HTERT RPE-1 (cell line): ENCODE measurements around the gene SPATA18.
"Not testable (repeated sequence)": the region's sequence is repeated elsewhere in the genome, so short reads cannot be mapped to it uniquely, and the experiment has no call there.

ENCODE experiments used
- in situ Hi-C: fragments of 300-500 bp; cut with MboI; formaldehyde crosslinking; loops from 4 replicates; pipeline ENCODE4 v1.14.3; 2020; ENCODE audit warnings: low sequenced_read_pairs

The SPATA18 gene

DNA sequence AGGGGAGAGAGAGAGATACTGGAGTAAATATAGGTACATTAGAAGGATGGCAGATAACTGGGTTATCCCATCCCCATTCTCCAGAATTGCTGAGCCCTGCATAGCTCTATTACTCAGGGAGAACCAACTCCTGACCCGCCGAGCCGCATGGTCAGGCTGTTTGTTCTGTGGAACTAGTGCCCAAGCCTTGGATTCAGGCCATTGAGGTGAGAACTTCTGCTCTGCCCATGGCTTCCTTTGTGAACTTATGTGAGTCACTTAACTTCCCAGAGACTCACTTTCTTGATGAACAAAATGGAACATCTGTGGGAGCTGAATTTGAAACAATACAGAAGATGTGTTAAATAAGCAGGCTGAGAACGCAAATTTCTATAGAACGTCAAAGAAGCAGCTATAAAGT, 54.2 kb downstream of the SPATA18 start:
- in situ Hi-C loops: no loop called here

DNA sequence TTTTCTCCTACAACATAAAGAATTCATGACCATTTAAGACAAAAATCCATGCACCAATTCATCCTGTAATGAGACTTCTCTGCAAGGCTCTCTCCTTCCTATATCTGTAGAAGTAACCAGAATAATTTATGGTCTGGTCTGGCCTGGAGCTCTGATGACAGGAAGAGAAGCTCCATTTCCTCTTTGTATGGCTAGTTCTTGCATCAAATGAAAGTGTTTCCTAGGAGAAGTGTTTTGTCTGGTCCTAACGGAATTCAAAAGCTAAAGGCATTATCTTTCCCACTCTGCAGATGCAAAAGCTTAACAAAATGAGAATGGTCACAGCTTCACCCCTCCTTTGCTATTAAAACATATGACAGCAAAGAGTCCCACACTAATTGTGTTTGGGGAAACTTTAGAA, 55.1 kb downstream of the SPATA18 start:
- in situ Hi-C loops: no loop called here

DNA sequence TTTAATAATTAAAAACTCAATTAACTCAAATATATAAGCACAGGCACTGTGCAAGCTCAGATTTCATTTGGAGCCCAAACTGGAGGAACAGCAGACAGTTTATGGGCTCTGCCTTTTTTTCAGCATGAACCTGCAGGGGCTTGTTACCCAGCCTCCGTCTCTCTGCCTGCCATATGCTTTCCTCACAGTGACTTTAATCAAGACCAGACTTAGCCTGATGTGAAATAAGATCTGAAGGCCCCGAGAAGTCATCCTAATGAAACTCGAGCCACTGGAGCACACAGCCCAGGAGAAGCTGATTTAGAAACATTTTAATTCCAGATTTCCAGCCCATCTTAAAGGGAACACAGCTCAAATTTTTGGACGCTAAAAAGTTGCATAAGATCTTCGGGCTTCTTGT, 55.6 kb downstream of the SPATA18 start:
- in situ Hi-C loops: no loop called here

DNA sequence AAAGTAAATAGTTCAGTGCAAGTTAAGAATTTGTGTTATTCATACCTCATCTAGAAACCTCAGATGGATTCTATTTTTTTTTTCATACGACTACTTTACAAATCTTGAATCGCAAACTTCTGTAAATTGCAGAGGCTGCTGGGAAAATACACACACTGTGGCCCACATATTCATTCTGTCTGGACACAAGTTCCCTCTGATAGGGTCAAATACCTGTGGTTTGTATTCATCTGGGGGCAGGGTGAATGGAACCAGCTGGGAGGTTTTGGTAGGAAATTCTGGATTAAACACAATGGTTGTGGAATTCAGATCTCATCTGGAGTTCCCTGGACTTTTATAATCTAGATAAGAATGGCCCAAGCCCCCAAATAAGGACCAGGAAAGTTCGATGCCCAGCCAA, 56.2 kb downstream of the SPATA18 start:
- in situ Hi-C loops: no loop called here

DNA sequence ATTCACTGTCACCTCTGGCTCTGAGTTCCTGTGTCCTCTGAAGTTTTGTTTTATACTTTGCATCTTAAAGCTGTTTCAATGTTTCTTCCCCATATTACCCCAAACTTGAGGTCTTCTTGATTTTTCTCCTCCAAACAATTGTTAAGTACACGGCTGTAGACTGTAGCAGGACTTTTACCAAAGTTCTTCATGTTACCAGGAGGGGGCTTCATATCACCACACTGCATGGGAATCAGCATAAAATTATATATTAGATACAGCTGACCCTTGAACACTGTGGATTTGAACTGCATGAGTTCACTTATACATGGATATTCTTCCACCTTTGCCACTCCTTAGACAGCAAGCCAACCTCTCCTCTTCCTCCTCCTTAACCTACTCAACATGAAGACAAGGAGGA, 56.6 kb downstream of the SPATA18 start:
- in situ Hi-C loops: no loop called here

DNA sequence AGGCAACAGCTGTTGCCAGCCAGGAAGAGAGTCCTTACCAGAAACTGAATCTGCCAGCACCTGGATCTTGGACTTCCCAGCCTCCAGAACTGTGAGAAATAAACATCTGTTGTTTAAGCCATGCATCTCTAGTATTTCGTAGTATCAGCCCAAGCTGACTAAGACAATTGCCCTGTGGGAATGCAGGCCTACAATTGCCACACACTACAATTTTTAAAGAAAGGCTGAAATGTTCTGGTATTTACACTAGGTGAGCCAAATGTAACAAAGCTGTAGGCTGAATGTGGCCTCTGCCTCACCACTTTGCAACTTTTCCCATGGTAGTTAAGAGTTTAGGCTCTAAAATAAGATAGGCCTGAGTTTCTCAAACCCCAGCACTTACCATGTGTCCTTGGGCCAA, 59.1 kb downstream of the SPATA18 start:
- in situ Hi-C loops: no loop called here

DNA sequence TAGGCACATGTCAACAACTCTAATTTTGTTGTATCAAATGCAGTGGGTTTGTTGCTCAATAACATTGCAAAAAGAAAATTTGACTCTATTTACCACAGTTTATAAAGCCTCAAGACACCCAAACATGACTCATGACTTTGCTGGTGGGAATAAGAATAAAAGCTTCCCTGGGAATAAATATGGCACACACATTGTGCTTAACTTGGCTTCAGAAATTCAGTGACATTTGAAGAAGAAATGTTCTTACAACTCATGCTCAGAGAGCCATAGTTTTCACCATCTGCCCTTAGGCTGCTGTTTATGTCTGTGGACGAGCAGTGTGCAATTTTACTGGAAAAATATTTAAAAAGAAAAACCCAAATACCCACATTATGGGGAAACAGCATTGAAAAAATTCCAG, 60.9 kb downstream of the SPATA18 start:
- in situ Hi-C loops: no loop called here

DNA sequence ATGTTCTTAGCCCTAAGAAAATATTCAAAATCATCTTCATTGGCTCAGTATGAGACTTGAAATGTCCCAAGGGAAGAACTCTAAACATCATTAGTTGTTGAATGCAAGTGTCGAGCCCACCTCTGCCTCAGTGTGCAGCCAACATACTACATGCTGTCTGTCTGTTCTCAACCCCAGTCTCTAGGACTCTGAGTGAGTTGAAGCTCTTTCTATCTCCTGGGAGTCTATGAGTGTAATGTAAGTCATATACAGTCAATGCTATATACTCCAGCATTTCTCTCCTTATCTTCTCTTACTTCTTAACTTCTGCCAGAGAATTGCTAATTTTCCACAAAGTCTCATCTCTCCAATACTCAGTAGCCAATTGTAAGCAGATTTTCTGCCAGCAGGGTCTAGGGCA, 61.3 kb downstream of the SPATA18 start:
- in situ Hi-C loops: no loop called here

DNA sequence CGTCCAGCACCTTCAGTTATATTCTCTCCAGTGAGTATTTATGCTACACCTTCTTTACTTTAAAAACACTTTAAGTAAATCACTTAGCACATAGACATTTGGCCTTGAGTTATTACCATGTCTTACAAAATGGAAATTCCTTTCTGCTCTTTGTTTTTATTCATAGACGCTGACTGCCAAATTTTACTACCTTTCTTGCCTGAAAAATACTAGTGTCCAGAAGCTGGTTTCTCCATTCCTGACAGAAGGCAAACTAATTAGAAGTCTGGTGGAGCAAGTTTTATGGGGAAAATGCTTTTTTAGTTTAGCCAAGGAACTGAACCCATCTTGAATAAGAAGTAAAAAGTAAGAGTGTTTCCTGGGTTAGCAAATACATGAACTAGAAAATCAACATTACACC, 65.5 kb downstream of the SPATA18 start:
- in situ Hi-C loops: no loop called here

DNA sequence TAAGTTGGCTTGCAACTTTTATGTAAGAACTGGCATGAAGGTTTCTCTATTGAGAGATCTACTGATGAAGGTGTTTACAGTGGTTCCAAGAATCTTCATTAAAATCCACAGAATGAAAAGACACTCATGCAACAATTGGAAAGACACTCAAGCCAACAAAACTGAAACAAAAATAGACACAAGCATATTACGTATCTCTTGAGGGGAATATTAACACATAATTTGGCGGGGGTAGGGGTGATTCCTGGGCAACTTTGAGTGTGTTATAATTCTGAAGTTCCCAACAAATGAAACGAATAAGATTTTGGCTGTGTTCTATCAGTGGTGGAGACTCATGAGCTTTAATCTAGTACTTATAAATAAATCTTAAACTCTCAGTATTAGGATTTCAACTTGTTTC, 75.1 kb downstream of the SPATA18 start:
- in situ Hi-C loops: no loop called here

DNA sequence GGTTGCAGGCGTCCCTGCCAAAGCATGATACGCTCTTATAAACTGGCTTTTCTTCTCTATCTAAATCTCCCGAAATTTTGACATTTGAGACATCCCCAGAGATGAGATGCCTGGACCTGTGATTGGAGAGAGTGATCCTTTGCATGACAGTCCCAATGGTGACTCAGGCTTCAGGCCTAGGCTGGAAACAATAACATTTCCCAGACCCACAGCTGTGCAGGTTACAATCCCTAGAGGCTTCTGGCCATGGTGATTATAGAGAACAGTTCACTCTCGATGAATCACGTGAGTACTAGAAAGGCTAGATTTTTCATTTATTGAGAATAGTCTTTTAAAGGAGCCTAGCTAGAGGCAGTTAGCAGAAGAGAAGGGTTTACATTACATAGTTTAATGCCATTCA, 75.9 kb downstream of the SPATA18 start:
- in situ Hi-C loops: no loop called here

DNA sequence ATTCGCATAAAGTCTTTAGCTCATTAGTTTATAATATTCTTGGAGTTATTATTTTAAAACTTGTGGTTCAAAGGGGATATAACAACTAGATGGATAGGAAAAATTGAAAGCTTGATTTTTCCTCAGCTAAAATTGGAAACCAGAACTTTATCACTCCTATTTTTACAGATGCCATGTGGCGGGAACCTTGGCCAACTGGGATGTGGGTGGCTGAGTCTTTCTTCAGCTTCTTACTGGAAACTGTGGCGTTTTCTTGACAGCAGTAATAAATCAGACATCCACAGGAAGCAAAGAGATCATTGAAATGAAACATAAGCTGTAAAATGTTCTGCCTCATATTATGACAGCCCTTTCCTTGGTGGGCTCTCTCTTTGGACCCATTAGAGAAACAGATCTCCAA, 84.1 kb downstream of the SPATA18 start:
- in situ Hi-C loops: no loop called here

DNA sequence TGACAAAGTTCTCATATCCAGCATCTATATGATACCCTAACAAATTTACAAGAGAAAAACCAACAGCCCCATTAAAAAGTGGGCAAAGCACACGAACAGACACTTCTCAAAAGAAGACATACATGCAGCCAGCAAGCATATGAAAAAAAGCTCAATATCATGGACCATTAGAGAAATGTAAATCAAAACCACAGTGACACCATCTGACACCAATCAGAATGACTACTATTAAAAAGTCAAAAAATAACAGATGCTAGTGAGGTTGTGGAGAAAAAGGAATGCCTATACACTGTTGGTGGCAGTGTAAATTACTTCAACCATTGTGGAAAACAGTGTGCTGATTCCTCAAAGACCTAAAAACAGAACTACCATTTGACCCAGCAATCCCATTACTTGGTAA, 86.0 kb downstream of the SPATA18 start:
- in situ Hi-C loops: not testable (repeated sequence)

DNA sequence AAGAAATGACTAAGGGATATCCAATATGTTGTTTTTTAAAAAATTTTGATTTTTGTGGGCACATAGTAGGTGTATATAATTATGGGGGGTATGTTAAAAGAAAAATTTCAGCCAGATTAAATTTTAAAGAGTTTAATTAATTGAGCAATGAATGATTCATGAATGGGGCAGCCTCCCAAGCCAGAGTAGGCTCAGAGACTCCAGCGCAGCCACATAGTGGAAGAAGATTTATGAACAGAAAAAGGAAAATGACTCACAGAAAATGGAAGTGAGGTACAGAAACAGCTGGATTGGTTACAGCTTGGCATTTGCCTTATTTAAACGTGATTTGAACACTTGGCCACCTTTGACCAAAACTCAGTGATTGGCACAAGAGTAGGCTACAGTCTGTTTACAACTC, 91.7 kb downstream of the SPATA18 start:
- in situ Hi-C loops: no loop called here

DNA sequence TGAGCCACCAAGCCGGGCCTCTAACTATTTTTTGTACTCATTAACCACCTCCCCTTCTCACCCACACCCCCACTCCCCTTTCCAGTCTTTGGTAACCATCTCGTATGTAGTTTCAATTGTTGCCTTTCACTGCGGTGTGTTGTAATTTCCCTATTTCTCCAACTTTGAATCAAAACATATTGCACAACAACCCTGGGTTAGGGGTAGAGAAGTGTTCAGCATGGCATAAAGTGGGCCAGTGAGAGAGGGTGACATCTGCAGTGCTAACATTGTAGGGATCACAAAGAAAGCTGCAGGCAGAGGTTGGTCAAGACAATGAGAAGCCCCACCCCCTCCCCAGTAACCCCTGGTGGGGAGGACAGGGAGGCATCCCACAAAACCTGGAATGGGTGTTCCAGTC, 92.7 kb downstream of the SPATA18 start:
- in situ Hi-C loops: no loop called here

DNA sequence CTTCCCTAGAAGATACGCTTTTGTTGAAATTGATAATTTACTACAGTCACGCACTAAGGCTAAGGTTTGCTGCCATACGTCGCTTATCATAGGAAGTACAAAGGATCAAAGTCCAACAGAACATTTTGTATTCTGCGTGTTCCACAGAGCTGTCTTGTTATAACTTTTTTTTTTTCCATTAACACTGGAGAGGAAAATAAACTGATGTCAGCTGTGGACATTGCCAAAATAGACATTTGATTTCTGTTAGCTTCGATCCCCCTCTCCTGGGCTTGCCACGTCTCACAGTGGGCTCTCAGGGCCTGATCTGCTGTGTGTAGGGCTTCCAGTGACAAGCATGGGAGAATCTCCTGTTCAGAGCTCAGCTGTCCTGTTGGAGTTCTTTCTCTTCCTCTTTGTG, 93.3 kb downstream of the SPATA18 start:
- in situ Hi-C loops: no loop called here
